GM18909 (cell line): ENCODE data around the gene STX16.

Experiments
- ATAC-seq: cut with Tn5 transposase; IDR thresholded peaks from one replicate; pipeline ENCODE4 v1.9.1; 2021; ENCODE audit warnings: mild to moderate bottlenecking; ENCODE audit not compliant: unreplicated experiment, poor library complexity

The STX16 gene

DNA sequence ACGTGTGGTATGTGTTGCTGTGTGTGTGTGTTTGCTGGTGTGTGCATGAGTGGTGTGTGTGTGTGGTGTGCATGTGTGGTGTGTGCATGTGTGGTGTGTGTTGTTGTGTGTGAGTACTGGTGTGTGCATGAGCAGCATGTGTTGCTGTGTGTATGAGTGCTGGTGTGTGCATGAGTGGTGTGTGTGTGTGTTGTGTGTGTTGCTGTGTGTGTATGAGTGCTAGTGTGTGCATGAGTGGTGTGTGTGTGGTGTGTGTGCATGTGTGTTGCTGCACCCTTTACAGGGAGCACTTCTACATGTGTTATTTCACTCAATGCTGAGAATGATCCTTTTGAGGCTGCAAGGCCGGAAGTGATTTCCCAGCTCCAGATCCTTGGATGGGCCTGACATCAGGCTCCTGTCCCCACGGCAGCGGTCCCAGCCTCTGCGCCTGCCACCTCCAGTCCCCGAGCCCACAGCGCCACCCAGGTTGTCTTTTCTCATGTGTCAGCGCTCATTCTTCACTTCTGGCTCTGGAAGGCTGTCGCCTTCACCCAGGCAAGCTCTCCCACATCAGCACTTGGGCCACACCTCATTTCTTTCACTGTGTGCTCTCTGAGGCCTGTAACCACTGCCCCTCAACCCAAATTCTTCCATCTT is 44.1 kb downstream of the STX16 start:
- no peak for ATAC-seq

DNA sequence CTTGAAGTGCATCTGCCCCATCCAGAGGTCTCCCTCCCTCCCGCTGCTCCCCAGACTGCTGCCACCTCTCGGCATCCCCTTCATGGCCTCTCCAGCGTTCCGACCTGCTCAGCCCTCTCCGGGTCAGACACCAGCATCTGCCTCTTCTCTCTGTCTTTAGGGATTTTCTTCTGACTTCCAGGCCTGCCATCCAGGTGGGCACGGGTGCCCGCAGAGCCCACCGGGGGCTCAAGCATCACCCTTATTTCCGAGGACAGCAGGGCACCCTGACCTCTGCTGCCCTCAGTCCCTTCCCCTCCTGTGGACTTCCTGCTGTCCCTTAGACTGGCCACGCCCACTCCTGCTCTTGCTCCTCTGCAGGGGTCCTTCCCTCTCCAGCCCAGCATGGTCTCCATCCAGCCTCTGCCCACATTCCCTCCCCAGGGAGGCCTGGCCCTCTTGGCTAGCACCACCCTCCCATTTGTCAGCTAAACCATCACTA is 44.9 kb downstream of the STX16 start:
- no peak for ATAC-seq

DNA sequence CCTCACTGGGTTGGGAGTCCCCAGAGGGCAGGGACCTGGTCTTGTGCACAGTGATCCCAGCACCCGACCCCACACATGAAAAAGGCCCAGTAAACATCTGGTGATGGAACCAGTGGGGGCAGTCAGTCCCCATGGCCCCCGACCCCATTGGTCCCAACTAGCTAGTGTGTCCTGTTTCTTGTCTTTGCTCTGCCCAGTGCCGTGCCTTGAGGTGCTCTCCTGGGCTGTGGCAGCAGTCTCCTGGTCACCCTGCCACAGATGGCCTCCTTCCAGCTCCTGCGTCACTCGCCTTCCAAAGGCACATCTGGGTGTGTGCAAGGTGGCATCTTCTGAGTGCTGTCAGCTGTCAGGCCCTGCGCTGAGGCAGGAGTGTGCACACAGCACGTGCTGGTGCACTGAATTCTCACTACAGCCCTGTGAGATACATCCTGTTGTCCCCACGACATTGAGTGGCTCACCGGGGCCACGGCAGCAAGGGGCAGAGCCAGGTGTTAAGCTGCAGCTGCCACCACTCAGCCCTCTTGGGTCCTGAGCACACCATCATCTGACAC is 45.4 kb downstream of the STX16 start:
- no peak for ATAC-seq

DNA sequence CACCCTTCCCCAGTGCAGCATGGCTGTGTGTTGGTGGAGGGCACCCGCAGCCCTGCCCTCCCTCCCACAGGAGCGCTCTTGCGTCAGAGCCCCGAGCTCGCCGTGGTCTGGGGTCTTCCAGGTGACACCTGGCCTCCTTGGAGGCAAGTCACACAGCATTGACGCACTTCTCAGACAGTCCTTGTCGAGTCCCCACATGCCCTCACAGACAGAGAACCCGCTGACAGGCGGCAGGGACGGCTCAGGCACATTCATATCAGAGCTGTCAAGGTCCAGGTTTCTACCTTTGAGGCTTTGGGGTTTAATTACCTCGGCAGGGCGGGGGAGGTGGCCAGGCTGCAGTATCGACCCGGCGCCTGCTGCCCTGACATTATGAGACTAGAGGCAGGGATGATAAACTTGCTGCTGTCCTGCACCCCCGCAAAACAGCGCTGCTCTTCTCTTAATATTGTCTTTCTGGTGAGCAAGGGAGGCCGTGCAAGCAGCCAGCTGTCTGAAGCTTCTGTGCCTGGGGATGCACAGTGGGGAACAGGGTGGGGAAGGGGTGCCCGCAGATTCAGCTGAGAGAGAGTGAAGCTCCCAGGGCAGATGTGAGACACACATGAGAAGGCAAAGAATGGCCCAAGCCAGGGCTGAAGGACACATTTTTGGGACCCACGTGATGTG is 46.3 kb downstream of the STX16 start:
- ATAC-seq = no peak

DNA sequence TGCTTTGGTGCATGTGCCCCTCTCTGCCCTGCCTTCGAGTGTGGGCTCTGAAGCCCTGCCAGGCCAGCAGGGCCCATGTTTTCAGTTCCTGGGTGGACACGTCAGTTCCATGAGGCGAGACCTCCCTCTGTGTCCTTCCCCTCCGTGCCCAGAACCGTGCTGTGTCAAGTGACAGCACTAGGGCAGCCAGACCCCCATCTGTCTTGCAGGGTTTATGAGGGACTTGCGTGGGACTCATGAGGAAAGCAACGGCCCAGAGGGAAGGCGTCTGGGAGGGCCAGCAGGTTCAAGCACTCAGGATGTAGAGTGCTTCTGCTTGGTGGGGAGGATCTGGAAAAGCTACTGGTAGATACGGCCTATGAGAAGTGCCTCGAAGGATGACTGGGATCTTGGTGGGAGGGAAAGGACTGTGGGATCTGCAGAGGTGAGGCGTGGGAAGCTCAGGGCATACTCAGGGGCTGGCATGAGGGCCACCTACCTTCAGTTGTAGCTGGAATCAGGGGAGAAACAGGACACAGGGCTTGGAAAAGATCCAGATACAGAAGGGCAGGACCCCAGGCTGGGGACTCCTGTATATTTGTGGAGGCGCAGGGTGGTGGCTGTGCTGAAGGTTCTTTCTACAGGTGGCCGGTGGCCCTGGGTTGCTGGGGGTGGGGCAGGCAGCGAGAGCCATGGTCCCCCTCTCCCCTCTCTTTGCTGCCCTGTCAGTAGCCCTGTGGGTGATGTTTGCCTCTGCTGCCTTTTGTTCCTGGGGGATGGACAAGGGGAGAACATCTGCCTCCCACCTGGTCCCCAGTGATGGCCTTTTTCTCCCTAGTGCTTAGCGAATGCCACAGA is 47.0 kb downstream of the STX16 start:
- no peak for ATAC-seq

DNA sequence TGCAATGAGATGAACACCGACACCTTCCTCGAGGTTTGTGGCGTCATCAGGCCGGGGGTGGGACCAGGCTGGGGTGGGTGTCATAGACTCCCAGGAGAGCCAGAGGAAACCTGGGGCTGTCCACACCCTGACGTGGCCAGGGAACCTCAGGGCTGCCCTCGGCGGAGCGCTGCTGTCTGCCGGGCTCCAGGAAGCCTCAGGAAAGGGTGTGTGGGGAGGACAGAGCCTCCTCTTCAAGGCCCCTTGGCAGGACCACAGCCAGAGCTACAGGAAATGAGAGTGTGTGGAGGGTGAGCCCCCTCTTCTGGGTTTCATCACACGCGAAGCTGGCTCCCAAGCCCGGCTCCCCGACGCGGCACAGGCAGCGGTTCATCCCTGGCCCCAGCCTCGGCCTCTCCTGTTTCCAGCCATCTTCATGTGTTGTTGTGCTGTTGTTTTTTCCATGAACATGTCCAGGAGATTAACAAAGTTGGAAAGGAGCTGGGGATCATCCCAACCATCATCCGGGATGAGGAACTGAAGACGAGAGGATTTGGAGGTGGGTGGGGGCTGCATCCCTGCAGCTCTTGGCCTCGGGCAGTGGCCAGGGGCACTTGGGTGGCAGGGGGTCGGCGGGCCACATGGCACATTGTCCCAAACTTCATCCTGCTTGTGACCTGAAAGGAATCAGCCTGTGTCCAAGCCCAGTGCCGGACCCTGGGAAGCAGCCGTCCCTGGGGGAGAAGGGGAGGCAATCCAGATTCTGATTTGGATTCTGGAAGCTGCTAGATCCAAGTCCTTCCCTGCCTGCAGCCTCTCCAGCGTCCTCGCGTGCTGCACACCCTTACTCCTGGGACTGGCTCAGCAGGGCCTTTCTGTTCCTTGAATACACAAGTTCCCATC is 47.9 kb downstream of the STX16 start:
- no peak for ATAC-seq

DNA sequence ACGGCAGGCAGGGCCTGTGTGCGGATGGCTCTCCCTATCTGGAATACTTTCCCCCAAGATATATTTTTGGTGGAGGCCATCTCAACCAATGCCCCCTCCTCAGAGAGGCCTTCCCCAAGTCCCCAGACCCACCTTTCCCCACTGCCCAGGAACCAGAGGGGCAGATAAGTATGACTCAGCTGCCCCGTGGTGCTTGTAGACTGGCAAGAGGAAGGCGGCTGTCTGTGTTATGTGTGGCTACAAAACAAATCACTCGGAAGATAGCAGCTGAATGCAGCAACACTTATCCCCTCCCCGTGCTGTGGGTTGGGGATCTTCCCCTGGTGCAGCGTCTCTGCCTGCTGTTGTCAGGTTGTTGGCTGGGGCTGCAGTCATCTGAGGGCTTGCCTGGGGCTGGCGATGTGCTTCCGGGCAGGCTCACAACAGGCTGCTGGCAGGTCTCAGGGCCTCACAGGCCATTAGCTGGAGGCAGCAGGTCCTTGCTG is 48.6 kb downstream of the STX16 start:
- no peak for ATAC-seq

DNA sequence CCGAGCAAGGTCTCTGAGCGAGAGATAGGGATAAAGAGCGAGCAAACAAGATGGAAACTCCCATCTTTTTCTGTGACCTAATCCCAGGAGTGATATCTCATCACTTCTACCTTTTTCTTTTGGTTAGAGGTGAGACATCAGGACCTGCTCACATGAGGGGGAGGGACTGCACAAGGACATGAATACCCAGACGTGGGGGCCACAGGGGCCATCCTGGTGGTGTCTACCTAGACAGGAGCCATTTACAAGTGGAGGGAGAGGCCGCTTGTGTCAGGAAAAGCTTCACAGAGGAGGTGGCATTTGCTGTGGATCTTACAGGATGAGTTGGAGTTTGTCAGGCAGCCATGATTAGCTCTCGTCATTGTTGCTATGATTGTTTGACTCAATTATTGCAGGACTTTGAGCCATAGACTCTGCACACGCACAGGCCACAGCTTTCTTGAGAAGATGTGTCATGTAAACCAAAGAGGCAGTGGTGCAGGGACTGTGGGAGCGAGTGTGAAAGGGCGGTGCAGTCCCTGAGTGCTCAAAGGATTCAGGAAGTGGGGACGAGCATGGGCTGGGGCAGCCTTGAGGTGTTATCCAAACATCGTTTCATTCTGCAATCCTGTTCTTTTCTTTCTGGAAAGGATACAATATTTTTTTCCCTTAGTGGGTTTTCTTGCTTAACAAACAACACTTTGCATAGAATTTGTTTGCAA is 49.2 kb downstream of the STX16 start:
- no peak for ATAC-seq

DNA sequence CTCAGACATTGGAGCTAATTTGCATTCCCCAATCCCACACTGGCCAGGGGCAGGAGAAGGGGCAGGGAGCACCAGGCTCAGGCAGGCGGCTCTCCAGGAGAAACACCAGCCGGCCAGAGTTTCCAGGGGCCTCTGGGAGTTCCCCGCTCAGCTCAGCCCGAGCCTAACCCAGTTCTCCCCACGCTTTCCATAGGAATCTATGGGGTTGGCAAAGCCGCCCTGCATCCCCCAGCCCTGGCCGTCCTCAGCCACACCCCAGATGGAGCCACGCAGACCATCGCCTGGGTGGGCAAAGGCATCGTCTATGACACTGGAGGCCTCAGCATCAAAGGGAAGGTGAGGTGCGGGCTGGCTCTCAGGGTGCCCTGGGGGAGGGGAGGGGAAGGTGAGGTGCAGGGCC is 49.7 kb downstream of the STX16 start:
- no peak for ATAC-seq

DNA sequence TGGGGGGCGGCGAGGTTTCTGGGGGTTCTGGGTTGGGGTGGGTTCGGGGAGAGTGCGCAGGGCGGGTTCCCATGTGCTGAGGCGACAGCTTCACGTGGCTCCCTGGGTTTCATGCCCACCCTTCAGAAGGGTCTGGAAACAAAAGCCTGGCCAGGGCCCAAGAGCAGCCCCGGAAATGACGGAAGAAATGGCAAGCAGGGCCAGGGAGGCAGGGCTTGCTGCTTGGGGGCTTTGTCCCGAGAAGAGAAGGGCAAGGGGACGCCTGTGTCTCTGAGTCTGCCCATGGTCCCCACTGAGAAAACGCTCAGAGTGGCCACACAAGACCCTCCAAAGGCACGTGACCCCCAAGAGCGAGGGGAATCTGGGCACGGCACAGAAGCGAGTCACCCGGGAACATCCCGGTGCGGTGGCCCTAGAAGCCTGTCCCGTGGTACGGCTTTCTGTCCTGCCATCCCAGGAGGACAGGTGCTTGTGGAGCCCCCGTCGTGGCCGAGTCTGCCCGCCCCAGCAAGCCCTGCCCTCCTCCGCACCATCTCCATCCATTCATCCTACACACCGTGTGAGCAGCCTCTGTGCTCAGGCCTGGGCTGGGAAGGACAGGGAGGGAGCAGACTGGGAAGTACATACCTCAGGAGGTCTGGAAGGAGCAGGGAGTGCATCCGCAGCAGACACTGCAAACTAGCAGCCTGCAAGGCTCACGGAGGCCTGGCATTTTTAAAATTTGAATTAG is 50.5 kb downstream of the STX16 start:
- ATAC-seq = no peak

DNA sequence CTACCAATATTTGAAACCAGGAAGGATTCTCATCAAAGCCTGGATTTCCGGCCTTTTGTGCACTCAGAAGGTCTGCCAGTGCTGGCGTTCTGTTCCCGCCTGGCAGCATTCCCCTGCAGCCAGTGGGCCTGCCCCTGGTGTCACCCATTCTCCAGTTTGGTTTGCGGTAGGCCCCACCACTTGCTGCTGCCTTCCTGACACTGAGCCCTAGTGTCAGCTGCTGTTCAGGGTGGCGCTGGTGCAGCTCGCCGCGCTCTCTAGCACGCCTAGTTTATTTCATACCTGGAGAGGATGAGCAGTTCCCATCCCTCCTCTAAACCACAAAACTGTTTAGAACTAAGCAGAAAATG is 51.1 kb downstream of the STX16 start:
- ATAC-seq = no peak

DNA sequence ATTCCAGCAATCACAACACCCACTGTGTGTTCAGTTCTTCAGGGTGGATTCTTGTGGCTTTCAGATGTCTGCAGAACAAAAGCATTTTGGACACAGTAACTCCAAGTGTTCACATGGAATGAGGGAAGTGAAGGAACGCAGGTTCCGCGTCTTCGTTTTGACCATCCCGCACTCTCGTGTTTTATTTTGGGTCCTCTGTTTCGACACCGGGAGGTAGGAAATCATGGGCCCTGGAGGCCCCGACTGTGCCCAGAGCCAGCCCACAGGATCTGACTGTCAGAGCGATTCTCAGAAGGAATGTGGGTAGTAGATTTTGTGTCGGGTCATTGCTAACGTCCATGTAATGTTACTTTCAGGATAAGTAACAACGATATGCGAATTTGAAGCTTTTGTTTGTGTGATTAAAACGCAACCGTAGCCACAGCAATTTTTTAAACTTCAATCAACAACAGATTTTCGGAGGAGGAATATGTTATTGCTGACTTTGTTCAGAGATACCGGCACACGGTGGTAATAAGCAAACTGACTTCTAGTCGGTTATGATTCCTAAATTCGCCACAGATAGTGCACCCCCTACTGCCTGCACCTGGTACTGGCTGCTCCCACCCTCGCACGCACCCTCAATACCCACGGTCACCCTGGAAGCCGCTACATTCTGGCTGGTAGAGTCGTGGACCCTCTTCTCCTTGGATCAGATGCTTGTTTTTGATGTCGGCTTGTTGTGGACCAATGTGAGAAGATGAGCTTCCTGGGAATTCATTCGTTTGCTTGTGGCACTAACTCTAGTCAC is 52.0 kb downstream of the STX16 start:
- ATAC-seq = no peak

DNA sequence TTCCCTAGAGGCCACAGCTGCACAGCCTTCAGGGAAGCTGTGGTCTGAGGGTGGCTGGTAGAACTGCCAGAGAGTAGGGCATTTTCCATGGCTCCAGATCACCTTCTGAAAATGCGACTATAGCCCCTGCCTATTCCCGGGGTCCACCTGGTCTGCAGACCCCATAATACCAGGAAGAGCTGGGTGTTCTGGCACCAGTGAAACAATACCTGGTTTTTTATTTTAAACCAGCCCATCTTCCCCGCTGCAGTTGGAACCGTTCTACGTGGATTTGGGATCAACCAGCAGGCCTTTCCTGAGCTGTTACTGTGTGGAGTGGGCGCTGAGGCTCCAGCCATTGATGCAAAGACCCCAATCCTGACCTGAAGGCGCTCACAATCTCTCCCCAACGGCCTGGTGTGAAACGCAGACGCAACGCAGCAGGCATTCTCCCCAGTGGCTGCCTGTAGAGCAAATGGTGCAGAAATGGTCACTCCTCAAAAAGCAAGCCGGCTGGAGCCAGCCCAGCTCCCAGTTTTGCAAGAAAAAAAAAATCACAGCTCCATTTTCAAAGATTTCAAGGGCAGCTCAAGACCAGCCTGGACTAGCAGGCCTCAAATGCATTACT is 52.8 kb downstream of the STX16 start:
- no peak for ATAC-seq

DNA sequence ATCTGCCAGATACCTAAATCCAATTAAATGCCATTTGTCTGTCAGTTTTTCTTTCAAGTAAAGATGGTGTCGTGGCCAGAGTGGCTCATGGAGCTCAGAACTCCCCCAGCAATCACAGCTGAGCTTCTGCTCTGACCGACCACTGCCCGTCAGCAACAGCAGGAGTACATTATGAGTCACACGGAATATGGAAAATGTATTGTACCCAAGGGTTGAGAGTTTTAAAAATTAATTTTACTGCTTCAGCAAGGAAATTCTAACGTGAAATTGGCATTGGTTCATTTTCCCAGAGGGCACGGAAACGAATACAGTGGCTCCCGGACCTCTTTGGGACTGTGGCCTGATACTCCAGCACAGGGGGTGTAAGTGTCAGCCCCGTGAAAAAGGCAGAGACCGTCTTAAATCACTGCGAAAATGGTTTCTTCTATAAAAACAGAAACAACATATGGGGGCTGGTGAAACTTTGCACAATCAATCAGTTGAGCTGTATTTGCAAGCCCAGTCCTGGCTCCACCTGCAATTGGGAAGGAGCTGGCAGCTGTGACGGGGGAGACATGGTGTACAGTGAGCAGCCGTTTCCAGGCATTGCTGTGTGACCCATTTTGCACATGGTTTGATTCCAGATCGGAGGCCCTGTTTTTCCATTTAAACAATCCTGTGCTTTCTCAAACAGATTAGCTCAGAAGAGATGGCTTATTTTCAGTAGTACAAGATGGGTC is 54.3 kb downstream of the STX16 start:
- ATAC-seq = no peak

DNA sequence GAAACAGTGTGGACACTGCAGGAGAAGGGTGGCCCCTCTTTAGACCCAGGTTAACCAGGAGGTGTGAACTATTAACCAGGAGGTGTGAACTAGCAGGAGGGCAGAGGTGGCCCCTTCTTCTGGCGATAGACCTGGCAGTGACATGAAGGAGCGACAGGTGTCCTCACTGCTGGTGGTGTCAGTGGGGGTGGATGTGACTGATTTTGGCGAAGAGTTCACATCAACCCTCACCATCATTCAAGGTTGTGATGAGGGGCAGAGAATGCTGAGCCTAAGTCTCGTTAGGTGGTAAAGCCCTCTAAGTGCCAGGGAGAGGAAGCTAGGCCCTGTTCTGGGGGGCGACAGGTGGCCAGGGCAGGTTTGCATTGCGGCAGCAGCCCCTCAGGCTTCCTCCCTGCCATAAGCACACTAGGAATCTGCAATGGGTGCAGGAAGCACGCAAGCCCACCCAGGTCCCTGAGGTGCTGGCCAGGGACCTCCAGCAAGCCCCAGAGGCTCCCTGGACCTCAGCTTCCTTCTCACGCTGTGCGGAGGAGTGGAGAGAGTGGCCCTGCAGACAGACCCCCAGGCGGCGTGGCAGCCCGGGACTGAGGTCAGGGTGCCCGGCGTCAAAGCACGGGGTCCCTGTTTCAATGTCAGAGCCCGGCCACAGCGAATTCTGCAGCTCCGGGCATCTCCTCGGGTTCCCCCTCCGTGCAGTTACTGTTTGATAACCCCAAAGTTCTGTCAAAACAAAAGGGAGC is 55.2 kb downstream of the STX16 start:
- ATAC-seq = no peak

DNA sequence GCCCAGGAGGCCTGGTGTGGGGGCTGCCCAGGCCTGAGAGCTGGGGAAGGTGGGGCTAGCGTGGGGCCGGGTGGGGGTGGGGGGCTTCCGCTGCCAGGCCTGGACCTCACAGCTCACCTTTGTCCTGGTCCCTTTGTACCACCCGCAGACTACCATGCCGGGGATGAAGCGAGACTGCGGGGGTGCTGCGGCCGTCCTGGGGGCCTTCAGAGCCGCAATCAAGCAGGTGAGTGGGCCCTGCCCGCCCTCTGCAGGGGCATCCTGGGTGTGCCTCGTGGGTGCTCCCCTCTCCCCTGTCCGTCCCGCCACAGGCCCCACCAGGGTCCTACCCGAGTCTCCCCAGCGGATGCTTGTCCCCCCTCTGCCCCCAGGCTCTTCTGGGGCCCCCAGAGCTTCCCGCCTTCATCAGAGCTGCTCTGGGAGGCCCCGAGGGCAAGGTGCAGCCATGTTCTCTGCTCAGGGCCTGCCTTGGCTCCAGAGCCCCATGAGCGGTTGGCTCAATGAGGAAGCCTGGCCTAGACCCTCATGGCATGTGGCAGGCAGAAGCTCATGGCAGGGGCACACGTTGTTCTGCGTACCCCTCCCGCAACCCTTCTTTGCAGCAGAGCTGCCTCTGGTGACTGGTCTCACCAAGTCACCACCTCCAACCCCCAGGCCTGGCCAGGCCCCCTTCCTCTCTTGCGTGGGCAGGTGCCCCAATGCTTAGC is 56.0 kb downstream of the STX16 start:
- ATAC-seq = no peak
